ENCODE data around the gene SIRT1.
"Not testable (repeated sequence)": the region's sequence is repeated elsewhere in the genome, so short reads cannot be mapped to it uniquely, and the experiment has no call there.

The SIRT1 gene

DNA sequence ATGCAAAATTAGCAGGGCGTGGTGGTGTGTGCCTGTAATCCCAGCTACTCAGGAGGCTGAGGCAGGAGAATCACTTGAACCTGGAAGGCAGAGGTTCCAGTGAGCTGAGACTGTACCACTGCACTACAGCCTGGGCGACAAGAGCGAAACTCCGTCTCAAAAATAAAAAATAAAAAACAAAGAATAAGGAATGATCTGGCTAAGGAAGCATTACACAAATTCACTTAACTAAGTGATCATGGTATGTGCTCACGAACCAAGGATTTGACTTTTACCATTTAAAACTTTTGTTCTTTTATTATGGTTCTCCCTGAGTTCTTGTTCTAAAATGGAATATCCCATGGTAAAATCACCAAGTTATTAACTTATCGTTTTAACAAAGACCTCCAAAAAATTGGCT is 71.2 kb downstream of the SIRT1 start:
- in situ Hi-C loops (cut with MboI; ENCODE audit: low sequenced_read_pairs), result no loop called here

DNA sequence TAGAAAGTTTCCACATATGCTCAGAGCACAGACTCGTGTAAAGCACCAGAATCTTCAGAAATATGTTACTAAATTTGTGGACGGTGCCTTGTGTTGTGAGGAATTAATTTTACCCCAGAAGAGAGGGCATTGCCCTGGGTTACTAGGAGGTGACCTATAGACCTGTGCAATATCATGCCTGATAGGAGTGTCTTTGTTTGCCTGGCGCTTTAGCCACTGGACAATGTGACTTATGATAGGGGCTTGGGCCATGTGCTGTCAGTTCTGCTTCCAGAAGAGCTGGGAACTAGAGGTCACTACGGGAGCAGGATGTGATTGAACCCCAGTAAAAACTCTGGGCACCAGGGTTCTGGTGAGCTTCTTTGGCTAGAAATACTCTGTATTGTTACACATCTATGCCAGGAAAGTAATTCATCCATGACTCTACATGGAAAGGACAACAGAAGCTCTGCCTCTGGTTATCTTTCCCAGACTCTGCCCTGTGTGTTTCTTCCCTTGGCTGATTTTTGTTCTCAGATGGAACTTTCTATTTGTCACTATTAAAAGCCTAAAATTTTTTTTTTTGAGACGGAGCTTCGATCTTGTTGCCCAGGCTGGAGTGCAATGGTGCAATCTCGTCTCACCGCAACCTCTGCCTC is 75.5 kb downstream of the SIRT1 start:
- in situ Hi-C loops (cut with MboI; ENCODE audit: low sequenced_read_pairs), result no loop called here

DNA sequence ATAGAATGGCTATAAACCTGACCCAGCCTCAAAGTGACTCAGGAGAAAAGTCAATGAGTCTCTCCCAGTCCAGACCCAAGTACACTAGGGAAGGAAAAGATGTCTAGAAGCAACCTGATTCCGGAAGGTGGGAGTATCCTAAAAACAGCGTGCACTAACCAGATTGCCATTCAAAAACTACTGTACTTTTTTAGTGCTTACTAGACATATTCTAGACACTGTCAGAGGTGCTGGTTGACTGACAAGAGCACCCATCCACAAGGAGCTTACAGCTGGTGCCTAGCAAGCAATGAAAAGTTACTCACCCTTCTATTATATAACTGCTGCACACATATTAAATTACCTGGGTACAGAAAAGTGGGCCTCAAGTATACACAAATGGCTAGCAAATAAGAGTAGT is 81.0 kb downstream of the SIRT1 start:
- in situ Hi-C loops (cut with MboI; ENCODE audit: low sequenced_read_pairs), result no loop called here

DNA sequence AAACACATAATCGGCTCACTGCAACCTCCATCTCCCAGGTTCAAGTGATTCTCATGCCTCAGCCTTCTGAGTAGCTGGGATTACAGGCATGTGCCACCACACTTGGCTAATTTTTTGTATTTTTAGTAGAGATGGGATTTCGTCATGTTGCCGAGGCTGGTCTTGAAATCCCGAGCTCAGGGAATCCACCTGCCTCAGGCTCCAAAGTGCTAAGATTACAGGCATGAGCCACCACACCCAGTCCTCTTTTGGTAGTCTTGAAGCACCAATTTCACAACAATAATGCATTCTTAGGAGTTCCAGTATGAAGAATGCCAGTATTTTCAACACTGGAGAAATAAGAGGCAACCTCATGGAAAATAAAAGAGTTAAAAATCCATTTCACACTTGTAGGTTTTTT is 81.6 kb downstream of the SIRT1 start:
- in situ Hi-C loops (cut with MboI; ENCODE audit: low sequenced_read_pairs), result not testable (repeated sequence)

Measured in HL-60/S4 (cell line).